Hypothalamus (tissue), 51 donors: Measurements from ENCODE around the gene RASIP1.

Experiments
- DNase-seq, 51 donors: peaks; one replicate each; lab custom pipeline; 2025; lab: John Stamatoyannopoulos, UW

RASIP1 gene

DNA sequence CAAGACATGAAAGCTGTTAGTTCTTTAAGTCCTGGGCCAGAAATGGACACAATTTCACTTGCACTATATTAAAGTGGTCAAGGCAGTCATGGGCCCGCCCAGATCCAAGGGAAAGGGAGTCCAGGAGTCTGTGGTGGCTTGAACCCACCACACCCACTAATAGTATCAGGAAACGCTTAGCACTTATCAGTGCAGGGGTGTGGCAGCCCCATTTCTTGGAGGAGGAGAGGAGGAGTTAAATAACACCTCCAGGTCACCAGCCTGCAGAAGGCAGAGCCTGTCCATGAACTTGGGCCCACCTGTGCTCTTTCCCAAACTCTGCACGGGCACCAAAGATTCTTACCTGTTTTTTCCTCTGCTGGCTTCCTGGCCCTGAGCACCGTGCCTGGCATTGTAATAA, 62.2 kb downstream of the RASIP1 start:
- no peak for DNase-seq

- no peak for DNase-seq
These were observed 63.5 kb downstream of the RASIP1 start for GRCh38 chr19:48676887-48677286.

DNA sequence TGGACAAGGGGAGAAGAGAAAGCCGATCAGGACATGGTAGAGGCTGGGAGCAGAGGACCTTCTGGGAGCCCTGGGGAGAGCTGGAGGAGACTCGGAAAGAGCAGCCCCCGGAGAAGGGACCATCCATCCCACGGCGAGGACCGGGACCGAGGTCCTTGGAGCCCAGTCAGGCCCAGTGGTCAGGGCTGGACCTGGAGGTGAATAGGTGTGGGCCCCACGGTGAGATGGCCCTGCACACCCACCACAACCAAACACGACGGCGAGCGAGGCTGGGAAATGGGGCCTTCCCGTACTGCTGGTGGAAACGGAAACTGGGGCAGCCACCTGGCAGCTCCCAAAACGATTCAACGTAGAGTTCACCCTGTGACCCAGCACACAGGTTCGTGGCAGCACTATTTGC, 63.9 kb downstream of the RASIP1 start:
- DNase-seq = no peak

GRCh38 chr19:48674921-48675824, 65.2 kb downstream of the RASIP1 start:
- peak; percentile 12 to 89 (median 72) for DNase-seq

- no peak for DNase-seq
These were observed 66.1 kb downstream of the RASIP1 start for GRCh38 chr19:48674216-48674809.

DNA sequence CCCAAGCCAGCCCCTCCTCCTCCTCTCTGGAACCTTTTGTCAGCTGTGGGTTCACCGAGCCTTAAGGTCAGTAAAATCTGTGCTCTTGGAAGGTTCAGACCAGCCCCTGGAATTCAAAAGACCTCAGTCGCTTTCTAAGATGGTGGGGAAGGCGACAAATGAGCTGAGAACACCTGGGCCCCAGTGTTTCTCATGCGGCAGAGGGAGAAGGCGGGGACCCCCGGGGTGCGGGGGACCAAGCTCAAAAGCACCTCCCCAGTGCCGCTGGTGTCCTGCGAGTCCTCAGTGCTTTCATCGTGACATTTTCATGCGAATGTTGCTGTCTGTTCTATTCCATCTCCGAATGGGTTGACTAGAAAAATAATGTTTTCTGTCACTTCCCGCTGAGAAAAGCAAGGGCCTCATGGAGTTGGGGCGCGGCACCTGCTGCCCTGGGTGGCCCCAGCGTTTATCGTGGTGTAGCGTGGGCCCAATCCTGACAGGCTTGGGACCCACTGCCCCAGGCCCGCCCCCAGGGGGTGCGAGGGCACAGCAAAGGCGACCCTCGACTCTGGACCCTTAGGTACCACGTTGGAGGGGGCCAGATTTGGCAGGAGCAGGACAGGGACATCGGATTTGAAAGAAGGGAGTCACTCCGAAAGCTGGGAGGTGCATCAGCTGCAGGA, 66.8 kb downstream of the RASIP1 start:
- no peak for DNase-seq

GRCh38 chr19:48672994-48673393, 67.4 kb downstream of the RASIP1 start, which contains the start of gene NTN5:
TSS of gene NTN5 (minus strand) at chr19:48673017. CDS start at chr19:48670986, 2,031 bp downstream.
- DNase-seq = no peak

DNA sequence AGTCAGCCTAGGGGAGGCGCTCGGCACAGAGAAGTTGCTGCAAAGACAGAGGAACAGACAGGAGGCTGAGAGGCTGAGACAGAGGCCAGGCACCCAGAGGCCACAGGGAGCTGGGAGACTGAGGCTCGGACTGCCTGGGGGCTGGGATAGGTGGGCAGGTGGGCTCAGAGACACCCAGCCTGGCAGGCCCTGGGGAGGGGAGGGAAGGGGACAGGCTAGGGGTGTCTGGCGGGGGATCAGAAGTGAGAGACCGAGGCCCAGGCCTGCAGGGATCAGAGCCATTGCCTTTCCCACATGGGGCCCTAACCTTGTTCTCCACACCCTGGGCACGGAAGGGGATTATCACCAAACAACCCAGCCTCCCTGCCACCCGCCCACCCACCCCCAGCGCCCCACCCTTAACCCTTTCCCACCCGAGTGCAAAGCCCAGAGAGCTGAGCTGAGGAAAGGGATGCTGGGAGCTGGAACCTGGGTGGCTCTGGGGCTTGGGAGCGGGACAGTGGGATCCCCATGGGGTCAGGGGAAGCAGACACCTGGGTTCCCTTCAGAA, 68.9 kb downstream of the RASIP1 start:
- DNase-seq = no peak

DNA sequence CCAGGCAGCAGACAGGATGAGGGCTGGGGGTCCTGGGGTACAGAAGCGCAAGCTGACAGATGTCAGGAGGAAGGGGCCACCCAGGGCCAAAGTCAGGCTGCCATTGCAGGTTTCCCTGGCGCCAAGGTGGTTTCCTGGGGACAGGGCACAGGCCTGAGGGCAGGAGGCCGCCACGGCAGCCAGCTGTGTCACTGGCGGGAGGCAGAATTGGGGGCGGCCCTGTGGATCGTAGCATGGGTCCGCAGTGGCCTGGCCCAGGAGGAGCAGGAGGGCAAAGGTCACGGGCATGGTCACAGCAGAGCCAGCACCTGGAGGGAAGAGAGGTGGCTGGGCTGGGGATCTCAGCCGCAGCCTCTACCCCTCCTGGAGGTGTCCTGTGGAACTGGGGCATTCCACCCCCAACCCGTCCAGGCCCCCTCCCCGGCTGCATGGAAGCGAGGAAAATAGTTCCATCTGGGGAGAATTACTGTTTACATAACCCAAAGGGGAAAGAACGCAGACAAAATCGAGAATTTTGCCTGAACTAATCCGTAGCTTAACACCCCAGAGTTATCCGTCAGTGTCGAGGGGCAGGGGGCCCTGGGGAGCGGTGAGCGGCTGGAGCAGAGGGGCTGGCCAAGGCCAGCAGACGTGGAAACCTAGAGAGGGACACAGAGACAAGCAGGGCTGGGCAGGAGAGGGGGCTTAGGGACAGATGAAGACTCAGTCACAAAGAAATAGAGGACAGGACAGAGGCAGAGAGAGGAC, 69.5 kb downstream of the RASIP1 start:
- no peak for DNase-seq
